GM12878 (cell line): ENCODE results near the gene SLC16A10. TPM values are rescaled to one million over a fixed set of nuclear protein-coding genes. Genes with fewer than 3 reads are reported as not detected.

Experiments
- ATAC-seq: fragments of 200-7000 bp; cut with Tn5 transposase; 3 replicates; pipeline ENCODE4 v1.9.1; 2020; ENCODE audit warnings: mild to moderate bottlenecking, moderate library complexity
- BruUV-seq: library from RNA; stranded (reverse); fragments of 400-500 nt; replicated peaks from 2 replicates; lab custom pipeline; 2021; lab: Mats Ljungman, UMichigan
- CTCF ChIA-PET: fragments of 300-600 bp; sonication (Branson Sonifier 250); formaldehyde crosslinking; extraction: SDS; loops from one replicate; lab custom pipeline; 2021; ENCODE audit warnings: inconsistent platforms; lab: Yijun Ruan, JAX
- POLR2A ChIA-PET: fragments of 350-600 bp; formaldehyde crosslinking; extraction: SDS; loops from one replicate; lab custom pipeline; 2021; ENCODE audit warnings: inconsistent platforms; lab: Charles Lee
- RAD21 ChIA-PET: fragments of 300-600 bp; sonication (Branson Sonifier 250); formaldehyde crosslinking; loops from one replicate; lab custom pipeline; 2023; ENCODE audit warnings: antibody characterized with exemption; ENCODE audit not compliant: unreplicated experiment; lab: Charles Lee
- SMC1A ChIA-PET: fragments of 300-600 bp; sonication (Branson Sonifier 250); formaldehyde crosslinking; loops from one replicate; lab custom pipeline; 2023; ENCODE audit not compliant: unreplicated experiment, uncharacterized antibody; lab: Charles Lee
- DNase-seq: peaks from one replicate; pipeline ENCODE4 v3.0.0-alpha.2; 2011; ENCODE audit warnings: low read depth, low spot score
- FAIRE-seq: peaks from 3 replicates; lab custom pipeline; 2011; peaks lifted over from hg19 to GRCh38; lab: Jason Lieb, UNC
- H2AFZ ChIP-seq: 2 replicates; pipeline ENCODE4 v1.6.0; 2011; ENCODE audit warnings: low read depth, low read length, control low read depth; ENCODE audit not compliant: control insufficient read depth
- H3K27ac ChIP-seq: 2 replicates; pipeline ENCODE4 v1.5.1; 2011; ENCODE audit warnings: control low read depth; ENCODE audit not compliant: control insufficient read depth, insufficient read depth
- H3K27me3 ChIP-seq, 2 experiments: replicated peaks in 1 of 2; 2 replicates each; pipeline versions ENCODE4 v1.6.0 to v1.6.1; 2011; ENCODE audit warnings: low read length in 1 of 2; ENCODE audit not compliant: control insufficient read depth in 2 of 2, insufficient read depth in 2 of 2
- H3K36me3 ChIP-seq, 2 experiments: 2 replicates each; pipeline ENCODE4 v1.5.1; 2011; ENCODE audit warnings: low read length in 1 of 2; ENCODE audit not compliant: control insufficient read depth in 2 of 2, insufficient read depth in 2 of 2
- H3K4me1 ChIP-seq: 2 replicates; pipeline ENCODE4 v1.6.1; 2011; ENCODE audit warnings: mild to moderate bottlenecking, low read length, moderate library complexity, mixed read lengths; ENCODE audit not compliant: control insufficient read depth, insufficient read depth
- H3K4me2 ChIP-seq: 2 replicates; pipeline ENCODE4 v1.6.0; 2011; ENCODE audit warnings: control low read depth; ENCODE audit not compliant: control insufficient read depth, insufficient read depth
- H3K4me3 ChIP-seq: fragments of 200-600 bp; sonication (generic); 2 replicates; pipeline ENCODE4 v1.5.1; 2016
- H3K79me2 ChIP-seq: 2 replicates; pipeline ENCODE4 v1.6.0; 2011; ENCODE audit warnings: low read length; ENCODE audit not compliant: control insufficient read depth, insufficient read depth
- H3K9ac ChIP-seq: 2 replicates; pipeline ENCODE4 v1.8.0; 2011; ENCODE audit warnings: low read length, control low read depth, mixed read lengths; ENCODE audit not compliant: control insufficient read depth, insufficient read depth
- H3K9me3 ChIP-seq: replicated peaks from 3 replicates; pipeline ENCODE4 v1.5.1; 2011; ENCODE audit warnings: mild to moderate bottlenecking, low read length; ENCODE audit not compliant: control insufficient read depth, insufficient read depth
- H4K20me1 ChIP-seq: 2 replicates; pipeline ENCODE4 v1.6.0; 2011; ENCODE audit not compliant: control insufficient read depth, insufficient read depth
- BCLAF1 ChIP-seq: fragments of 450-650 bp; IDR thresholded peaks from 2 replicates; pipeline ENCODE4 v1.6.1; 2017; ENCODE audit warnings: antibody characterized with exemption, mild to moderate bottlenecking, moderate library complexity
- E2F4 ChIP-seq: IDR thresholded peaks from 2 replicates; pipeline ENCODE4 v1.6.1; 2012; ENCODE audit warnings: low read depth, low read length, improper control_type of control experiment
- IRF5 ChIP-seq: fragments of 450-650 bp; IDR thresholded peaks from 2 replicates; pipeline ENCODE4 v1.6.1; 2017; ENCODE audit warnings: borderline replicate concordance
- NR2C2 ChIP-seq: IDR thresholded peaks from 2 replicates; pipeline ENCODE4 v1.6.1; 2011; ENCODE audit warnings: borderline replicate concordance, low read depth; ENCODE audit not compliant: control insufficient read depth, insufficient read length
- RBBP5 ChIP-seq: fragments of 200-600 bp; sonication (generic); conservative IDR thresholded peaks from 2 replicates; pipeline ENCODE4 v1.6.1; 2016
- RUNX3 ChIP-seq: IDR thresholded peaks from 2 replicates; pipeline ENCODE4 v1.6.1; 2012; ENCODE audit warnings: low read length, inconsistent platforms
- SRF ChIP-seq, 2 experiments: IDR thresholded peaks; 2 replicates each; pipeline ENCODE4 v1.6.1; 2011; ENCODE audit warnings: low read depth in 2 of 2, low read length in 2 of 2, mild to moderate bottlenecking in 1 of 2, moderate library complexity in 1 of 2
- WGBS: methylation state at CpG from one replicate; pipeline ENCODE4 v1.1.6; 2016; ENCODE audit warnings: low lambda C conversion rate; ENCODE audit not compliant: insufficient replicate concordance, insufficient coverage; ENCODE audit errors: missing lambda C conversion rate; 5-methylcytosine and 5-hydroxymethylcytosine counted together
- in situ Hi-C: fragments of 300-500 bp; cut with MboI; formaldehyde crosslinking; loops from 9 replicates; pipeline ENCODE4 v1.14.3; 2018; ENCODE audit warnings: mixed read lengths
- intact Hi-C: fragments of 100-400 bp; cut with micrococcal nuclease; formaldehyde crosslinking; loops from one replicate; pipeline ENCODE4 v1.14.2; 2022; ENCODE audit not compliant: unreplicated experiment
- polyA plus RNA-seq, 11 experiments: library from polyadenylated mRNA; depleted of rRNA in 4 of 11; unstranded in 6 of 11; stranded (reverse) in 5 of 11; fragments of >200 nt; fragmentation: Nextera tagmentation in 4 of 11; fragmentation: Illumina TruSeq in 1 of 11; extraction: Ambion mirVana in 4 of 11; extraction: Trizol in 1 of 11; gene quantifications; 1 replicate in 1 of 11; 2 replicates in 10 of 11; pipeline versions ENCODE4 v1.2.1 to v1.2.3, GENCODE V29; 2011 to 2016; ENCODE audit warnings: inconsistent platforms in 2 of 11, missing spikeins in 2 of 11, low read depth in 1 of 11
- total RNA-seq, 4 experiments: library from RNA; depleted of rRNA in 3 of 4; stranded (reverse); fragments of >200 nt in 3 of 4; fragmentation: Illumina TruSeq in 1 of 4; extraction: Trizol in 1 of 4; gene quantifications; 2 replicates each; pipeline versions ENCODE4 v1.2.1 to v1.2.3, GENCODE V29; 2013 to 2021

The SLC16A10 gene
- total and polyA plus RNA-seq, 10 of the 15 experiments (the other 5 are each of a cell fraction or from before 2014, with no cell fraction given) = 2.3 to 19.0 (median 8.0) TPM

GRCh38 chr6:111215131-111215530 lies 127.8 kb downstream of the SLC16A10 start:
- TF ChIP-seq NR2C2 = no peak
- TF ChIP-seq RUNX3 = no peak
- TF ChIP-seq IRF5 = no peak
- TF ChIP-seq SRF (IDR thresholded peaks at IDR 0.05; ENCODE audit: low read depth in 2 of 2, low read length in 2 of 2) = no peak
- no peak for TF ChIP-seq E2F4
- TF ChIP-seq BCLAF1 = no peak
- TF ChIP-seq RBBP5 = no peak
- Histone ChIP-seq H4K20me1 (no peaks in the 10 kb centered on the region), H2AFZ (no peak overlapping the region), H3K4me2 (no peak overlapping the region), H3K9me3 (no peaks in the 10 kb centered on the region), H3K79me2 (no peaks in the 10 kb centered on the region), H3K36me3 (no peaks in the 10 kb centered on the region), H3K9ac (no peak overlapping the region), H3K27me3 (peaks cover 0 to 2% of the 10 kb centered on the region in 2 experiments; a peak in 1 of 4 replicates), H3K27ac (no peak overlapping the region), H3K4me3 (no peak overlapping the region), H3K4me1 (no peaks in the 10 kb centered on the region)
- intact Hi-C loops (no loop called here), in situ Hi-C loops (no loop called here)
- no TSS peak for BruUV-seq
- 3% methylated on average over 1 of the region's 1 CpG for WGBS
- ChIA-PET SMC1A (interaction anchor here (1.1 to 1.3 kb wide), 3 partner anchors 30 to 264 kb away, joined by 3 to 4 read pairs (median 3); no protein-coding TSS in a partner anchor), POLR2A (no interaction called here), RAD21 (interaction anchor here (1.2 kb wide), 1 partner anchor 44 kb away, joined by 3 read pairs; a partner anchor contains a TSS), CTCF (interaction anchor here (3.3 kb wide), 1 partner anchor 204 kb away, joined by 15 read pairs; no protein-coding TSS in a partner anchor)
- ATAC-seq (no peak), FAIRE-seq (no peak), DNase-seq (no peak)
